SK-N-SH (cell line): Measurements from ENCODE around the gene FCER2. TPM values are rescaled to one million over a fixed set of nuclear protein-coding genes. Genes with fewer than 3 reads are reported as not detected.

Source experiments
- CTCF ChIA-PET: fragments of 300-600, 350-600 bp; formaldehyde crosslinking; extraction: SDS; loops from one replicate; lab custom pipeline; 2021; lab: Yijun Ruan, JAX
- POLR2A ChIA-PET: fragments of 350-600 bp; sonication (Branson Sonifier 250); formaldehyde crosslinking; extraction: SDS; loops from one replicate; lab custom pipeline; 2020; ENCODE audit warnings: antibody characterized with exemption, inconsistent platforms; lab: Yijun Ruan, JAX
- DNase-seq: peaks from one replicate; pipeline ENCODE4 v3.0.0; 2012
- H2AFZ ChIP-seq: fragments of 200-600 bp; sonication (generic); 2 replicates; pipeline ENCODE4 v1.8.1; 2016; ENCODE audit warnings: antibody characterized with exemption, mild to moderate bottlenecking, low read depth
- H3F3A ChIP-seq: fragments of 200-600 bp; sonication (generic); replicated peaks from 2 replicates; pipeline ENCODE3; 2016; ENCODE audit warnings: antibody characterized with exemption, mild to moderate bottlenecking; ENCODE audit not compliant: insufficient read depth
- H3K27ac ChIP-seq, 2 experiments: fragments of 200-500 bp in 1 of 2; fragments of 200-600 bp in 1 of 2; sonication (Bioruptor generic) in 1 of 2; sonication (generic), shearing (Covaris generic) in 1 of 2; 2 replicates each; pipeline versions ENCODE4 v1.5.1 to v1.6.1; 2014 to 2016; ENCODE audit warnings: low read depth in 2 of 2, inconsistent platforms in 1 of 2, low read length in 1 of 2, mild to moderate bottlenecking in 1 of 2, mixed read lengths in 1 of 2
- H3K27me3 ChIP-seq: fragments of 200-600 bp; sonication (generic), shearing (Covaris generic); 2 replicates; pipeline ENCODE4 v1.6.1; 2016; ENCODE audit warnings: mixed run types; ENCODE audit not compliant: insufficient read depth
- H3K36me3 ChIP-seq, 2 experiments: fragments of 200-500 bp in 1 of 2; fragments of 200-600 bp in 1 of 2; sonication (Bioruptor generic) in 1 of 2; sonication (generic) in 1 of 2; replicated peaks in 1 of 2; 2 replicates each; pipeline versions ENCODE3 to v1.5.1; 2014 to 2016; ENCODE audit warnings: low read length in 1 of 2, mild to moderate bottlenecking in 1 of 2; ENCODE audit not compliant: insufficient read depth in 2 of 2, control insufficient read depth in 1 of 2
- H3K4me1 ChIP-seq, 2 experiments: fragments of 200-500 bp in 1 of 2; fragments of 200-600 bp in 1 of 2; sonication (Bioruptor generic) in 1 of 2; sonication (generic), shearing (Covaris generic) in 1 of 2; 2 replicates each; pipeline versions ENCODE4 v1.5.1 to v1.6.1; 2014 to 2016; ENCODE audit warnings: low read depth in 1 of 2, low read length in 1 of 2, mixed run types in 1 of 2; ENCODE audit not compliant: insufficient read depth in 2 of 2, control insufficient read depth in 1 of 2
- H3K4me2 ChIP-seq: fragments of 200-600 bp; sonication (generic), shearing (Covaris generic); 2 replicates; pipeline ENCODE4 v1.6.1; 2017; ENCODE audit warnings: mixed run types
- H3K4me3 ChIP-seq, 2 experiments: fragments of 200-500 bp in 1 of 2; fragments of 200-600 bp in 1 of 2; sonication (Bioruptor generic) in 1 of 2; sonication (generic), shearing (Covaris generic) in 1 of 2; 2 replicates each; pipeline versions ENCODE4 v1.5.1 to v1.8.1; 2014 to 2016; ENCODE audit warnings: low read depth in 2 of 2, inconsistent platforms in 1 of 2, low read length in 1 of 2, mild to moderate bottlenecking in 1 of 2, mixed read lengths in 1 of 2, moderate library complexity in 1 of 2
- H3K79me2 ChIP-seq: fragments of 200-600 bp; sonication (generic); 2 replicates; pipeline ENCODE4 v1.8.1; 2017; ENCODE audit warnings: mild to moderate bottlenecking; ENCODE audit not compliant: insufficient read depth
- H3K9ac ChIP-seq: fragments of 200-600 bp; sonication (generic); 2 replicates; pipeline ENCODE4 v1.6.1; 2017; ENCODE audit warnings: mixed run types
- H3K9me2 ChIP-seq: fragments of 200-600 bp; sonication (generic); 2 replicates; pipeline ENCODE4 v1.6.1; 2017; ENCODE audit warnings: mixed run types
- H3K9me3 ChIP-seq: fragments of 200-600 bp; sonication (generic); 2 replicates; pipeline ENCODE4 v1.6.1; 2017; ENCODE audit warnings: mixed run types, mild to moderate bottlenecking, moderate library complexity
- H4K20me1 ChIP-seq: fragments of 200-600 bp; sonication (generic); 2 replicates; pipeline ENCODE4 v1.6.1; 2017; ENCODE audit warnings: mild to moderate bottlenecking, mixed run types; ENCODE audit not compliant: insufficient read depth
- EZH2phosphoT487 ChIP-seq: fragments of 200-600 bp; sonication (generic); IDR thresholded peaks from 2 replicates; pipeline ENCODE4 v1.6.1; 2017; ENCODE audit warnings: low read depth, mixed run types, mild to moderate bottlenecking, antibody characterized with exemption, moderate library complexity, borderline replicate concordance
- FOXM1 ChIP-seq: IDR thresholded peaks from 2 replicates; pipeline ENCODE4 v1.4.0; 2012; ENCODE audit warnings: low read depth, mild to moderate bottlenecking
- JUND ChIP-seq: IDR thresholded peaks from 2 replicates; pipeline ENCODE4 v1.4.0; 2012
- MEF2A ChIP-seq: IDR thresholded peaks from 2 replicates; pipeline ENCODE4 v1.4.0; 2012; ENCODE audit warnings: low read depth, borderline replicate concordance
- NFIC ChIP-seq: IDR thresholded peaks from 2 replicates; pipeline ENCODE4 v1.4.0; 2012; ENCODE audit warnings: borderline replicate concordance
- RAD21 ChIP-seq: IDR thresholded peaks from 2 replicates; pipeline ENCODE4 v1.6.1; 2012; ENCODE audit warnings: mild to moderate bottlenecking, low read length
- SIN3A ChIP-seq: IDR thresholded peaks from 2 replicates; pipeline ENCODE4 v1.6.1; 2012; ENCODE audit warnings: low read depth, mild to moderate bottlenecking, low read length, moderate library complexity, borderline replicate concordance
- TAF1 ChIP-seq: IDR thresholded peaks from 2 replicates; pipeline ENCODE4 v1.6.1; 2012; ENCODE audit warnings: low read depth, mild to moderate bottlenecking, low read length, moderate library complexity, borderline replicate concordance
- WGBS: methylation state at CpG from one replicate; pipeline ENCODE4 v1.1.6; 2017; ENCODE audit warnings: low lambda C conversion rate; 5-methylcytosine and 5-hydroxymethylcytosine counted together
- polyA plus RNA-seq, 3 experiments: library from polyadenylated mRNA; depleted of rRNA; stranded (reverse); fragments of >200 nt; gene quantifications; 2 replicates each; pipeline ENCODE4 v1.2.3, GENCODE V29; 2012
- TF ChIP-seq, protein P1 (sequence below): IDR thresholded peaks from 2 replicates; pipeline ENCODE4; 2012
- TF ChIP-seq, protein P2 (sequence below): IDR thresholded peaks from 2 replicates; pipeline ENCODE4 v1.6.1; 2012; ENCODE audit warnings: mild to moderate bottlenecking, low read depth, low read length, moderate library complexity

Gene FCER2
- polyA plus RNA-seq, 1 of the 3 experiments (the other 2 are of a cell fraction): not detected

DNA sequence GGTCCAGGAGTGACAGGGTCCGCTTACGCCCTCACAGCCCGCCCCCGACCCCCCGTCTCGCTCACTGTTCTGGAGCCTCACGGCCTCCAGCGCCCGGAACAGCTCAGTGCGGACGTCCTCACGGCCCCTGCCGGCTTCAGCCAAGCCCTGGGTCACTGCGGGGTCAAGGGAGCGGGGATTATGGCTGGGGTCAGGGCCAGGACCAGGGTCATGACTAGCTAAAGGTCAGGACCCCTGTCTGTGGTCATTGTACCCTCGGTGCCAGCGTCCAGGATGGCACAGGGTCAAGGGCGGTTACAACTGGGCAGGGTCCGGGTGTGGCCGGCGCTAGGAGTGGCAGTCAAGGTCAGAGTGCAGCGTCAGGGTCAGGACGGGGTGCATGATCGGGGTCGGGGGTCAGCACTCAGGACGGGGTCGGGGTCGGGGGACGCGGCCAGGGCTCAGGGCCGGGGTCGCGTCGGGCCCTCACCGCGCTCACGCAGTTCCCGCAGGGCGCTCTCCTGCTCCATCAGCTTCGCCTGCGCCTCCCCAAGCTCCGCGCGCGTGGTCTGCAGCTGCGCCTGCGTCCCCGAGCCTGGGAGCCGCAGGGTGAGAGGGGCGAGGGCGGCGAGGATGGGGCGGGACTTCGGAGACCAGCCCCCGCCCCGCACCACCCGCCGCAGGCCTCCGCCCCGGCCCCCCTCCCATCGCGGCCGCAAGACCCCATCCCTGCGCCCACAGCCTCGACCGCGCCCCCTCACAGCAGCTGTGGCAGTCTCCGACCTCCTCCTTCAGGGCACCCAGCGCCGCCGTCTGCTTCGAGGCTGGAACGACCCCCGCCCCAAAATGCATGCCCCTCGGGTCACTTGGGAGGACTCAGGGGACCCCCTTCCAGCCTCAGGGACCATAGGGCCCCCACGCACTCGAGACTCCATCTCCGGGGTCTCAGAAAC is 28.6 kb upstream of the FCER2 start (continued):
- no peak for TF ChIP-seq TAF1

DNA sequence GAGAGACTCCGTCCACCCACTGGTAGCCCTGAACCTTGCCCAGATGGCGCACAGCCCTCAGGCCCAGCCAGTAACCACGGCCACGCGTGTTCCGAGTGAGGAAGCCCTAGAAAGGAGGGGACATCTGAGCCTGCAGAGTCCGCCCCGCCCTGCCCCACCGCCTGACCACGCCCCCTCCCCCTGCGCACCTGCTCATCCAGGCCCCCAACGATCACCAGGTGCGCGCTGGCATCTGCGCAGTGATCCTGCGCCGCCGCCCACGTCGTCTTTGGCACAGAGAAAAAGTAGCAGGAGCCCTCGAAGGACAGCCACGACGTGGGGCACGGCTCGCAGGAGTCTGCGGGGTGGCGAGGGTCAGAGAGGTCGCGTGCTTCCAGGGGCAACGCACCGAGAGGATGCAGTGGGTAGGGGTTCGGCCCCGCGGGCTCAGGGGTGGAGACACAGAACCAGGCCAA is 27.9 kb upstream of the FCER2 start:
- WGBS: 7% methylated on average over 6 of the region's 34 CpGs

DNA sequence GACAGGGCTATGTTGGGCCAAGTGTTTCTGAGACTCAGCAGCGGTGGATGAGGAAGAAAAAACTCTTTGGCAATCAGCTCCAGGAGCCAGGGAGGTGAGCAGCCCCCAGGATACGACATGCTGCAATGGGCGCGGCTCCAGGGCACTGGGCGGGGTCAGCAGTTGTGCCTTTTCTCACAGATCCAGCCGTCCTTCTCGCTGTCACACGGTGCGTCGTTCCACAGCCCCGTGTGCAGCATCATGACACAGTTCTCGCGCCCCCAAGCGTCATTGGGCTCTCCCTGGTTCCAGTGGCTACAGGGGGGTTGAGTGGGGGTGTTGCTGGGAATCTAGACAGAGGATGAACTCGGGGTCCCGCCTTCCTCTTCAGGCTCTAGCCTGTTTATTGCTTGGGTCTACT is 27.3 kb upstream of the FCER2 start:
- Histone ChIP-seq H3K79me2 (no peaks in the 10 kb centered on the region), H3K4me2 (no peak overlapping the region), H3K9me2 (no peaks in the 10 kb centered on the region), H3K4me1 (no peaks in the 10 kb centered on the region), H3K27me3 (peaks cover 82% of the 10 kb centered on the region), H4K20me1 (no peaks in the 10 kb centered on the region), H3K9ac (no peak overlapping the region), H3K4me3 (no peak overlapping the region), H3K9me3 (no peaks in the 10 kb centered on the region), H3K36me3 (no peaks in the 10 kb centered on the region), H2AFZ (no peak overlapping the region), H3F3A (no peaks in the 10 kb centered on the region), H3K27ac (no peak overlapping the region)
- no peak for TF ChIP-seq EZH2phosphoT487
- DNase-seq: no peak
- WGBS: 0% methylated on average over 13 of the region's 16 CpGs
- CTCF ChIA-PET: no interaction called here
- POLR2A ChIA-PET: no interaction called here

More for the DNA sequence above, 27.9 kb upstream of the FCER2 start:
- no peak overlapping the region for H3K4me3 ChIP-seq
- no peak overlapping the region for H2AFZ ChIP-seq
- H4K20me1 ChIP-seq: no peaks in the 10 kb centered on the region
- ChIA-PET POLR2A (no interaction called here), CTCF (no interaction called here)
- no peak overlapping the region for H3K9ac ChIP-seq
- no peak for TF ChIP-seq FOXM1
- no peak for TF ChIP-seq JUND
- TF ChIP-seq MEF2A: no peak
- TF ChIP-seq, protein P1, sequence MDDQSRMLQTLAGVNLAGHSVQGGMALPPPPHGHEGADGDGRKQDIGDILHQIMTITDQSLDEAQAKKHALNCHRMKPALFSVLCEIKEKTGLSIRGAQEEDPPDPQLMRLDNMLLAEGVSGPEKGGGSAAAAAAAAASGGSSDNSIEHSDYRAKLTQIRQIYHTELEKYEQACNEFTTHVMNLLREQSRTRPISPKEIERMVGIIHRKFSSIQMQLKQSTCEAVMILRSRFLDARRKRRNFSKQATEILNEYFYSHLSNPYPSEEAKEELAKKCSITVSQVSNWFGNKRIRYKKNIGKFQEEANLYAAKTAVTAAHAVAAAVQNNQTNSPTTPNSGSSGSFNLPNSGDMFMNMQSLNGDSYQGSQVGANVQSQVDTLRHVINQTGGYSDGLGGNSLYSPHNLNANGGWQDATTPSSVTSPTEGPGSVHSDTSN: no peak
- no peak for TF ChIP-seq RAD21
- no peak for TF ChIP-seq EZH2phosphoT487
- no peaks in the 10 kb centered on the region for H3K36me3 ChIP-seq
- no peak overlapping the region for H3K4me2 ChIP-seq
- H3K79me2 ChIP-seq: no peaks in the 10 kb centered on the region
- no peaks in the 10 kb centered on the region for H3K9me3 ChIP-seq
- no peaks in the 10 kb centered on the region for H3F3A ChIP-seq
- H3K4me1 ChIP-seq: no peaks in the 10 kb centered on the region
- H3K9me2 ChIP-seq: no peaks in the 10 kb centered on the region
- no peak for DNase-seq
- H3K27ac ChIP-seq: no peak overlapping the region
- H3K27me3 ChIP-seq: peaks cover 76% of the 10 kb centered on the region

DNA sequence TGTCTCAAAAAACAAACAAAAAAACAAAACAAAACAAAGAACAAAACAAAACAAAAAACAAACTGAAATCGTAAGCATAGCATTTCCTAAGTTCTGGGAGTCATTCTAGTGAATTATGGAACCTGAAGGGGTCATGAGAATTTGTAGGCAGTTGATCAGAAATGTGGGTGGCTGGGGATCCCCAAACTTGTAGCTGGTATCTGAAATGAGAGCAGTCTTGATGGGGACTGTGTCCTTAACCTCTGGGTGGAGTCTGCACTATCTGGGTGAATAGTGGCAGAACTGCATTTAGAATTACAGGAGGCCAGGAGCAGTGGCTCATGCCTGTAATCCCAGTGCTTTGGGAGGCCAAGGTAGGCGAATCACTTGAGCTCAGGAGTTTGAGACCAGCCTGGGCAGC is 23.9 kb upstream of the FCER2 start:
- ChIA-PET POLR2A (no interaction called here), CTCF (no interaction called here)
- no peak for DNase-seq
- H3K9me3 ChIP-seq: no peaks in the 10 kb centered on the region
- H3K9ac ChIP-seq: no peak overlapping the region
- no peaks in the 10 kb centered on the region for H3K36me3 ChIP-seq
- no peaks in the 10 kb centered on the region for H3K9me2 ChIP-seq
- no peaks in the 10 kb centered on the region for H3F3A ChIP-seq
- H3K79me2 ChIP-seq: no peaks in the 10 kb centered on the region
- WGBS: 2% methylated on average over 2 of the region's 2 CpGs
- peaks cover 97% of the 10 kb centered on the region for H3K27me3 ChIP-seq
- no peaks in the 10 kb centered on the region for H4K20me1 ChIP-seq
- no peaks in the 10 kb centered on the region for H3K4me1 ChIP-seq
- no peak overlapping the region for H3K4me2 ChIP-seq
- H2AFZ ChIP-seq: no peak overlapping the region
- H3K27ac ChIP-seq: no peak overlapping the region
- H3K4me3 ChIP-seq: no peak overlapping the region
- TF ChIP-seq JUND: no peak
- TF ChIP-seq NFIC: no peak
- TF ChIP-seq, protein P1: no peak
- TF ChIP-seq, protein P2, sequence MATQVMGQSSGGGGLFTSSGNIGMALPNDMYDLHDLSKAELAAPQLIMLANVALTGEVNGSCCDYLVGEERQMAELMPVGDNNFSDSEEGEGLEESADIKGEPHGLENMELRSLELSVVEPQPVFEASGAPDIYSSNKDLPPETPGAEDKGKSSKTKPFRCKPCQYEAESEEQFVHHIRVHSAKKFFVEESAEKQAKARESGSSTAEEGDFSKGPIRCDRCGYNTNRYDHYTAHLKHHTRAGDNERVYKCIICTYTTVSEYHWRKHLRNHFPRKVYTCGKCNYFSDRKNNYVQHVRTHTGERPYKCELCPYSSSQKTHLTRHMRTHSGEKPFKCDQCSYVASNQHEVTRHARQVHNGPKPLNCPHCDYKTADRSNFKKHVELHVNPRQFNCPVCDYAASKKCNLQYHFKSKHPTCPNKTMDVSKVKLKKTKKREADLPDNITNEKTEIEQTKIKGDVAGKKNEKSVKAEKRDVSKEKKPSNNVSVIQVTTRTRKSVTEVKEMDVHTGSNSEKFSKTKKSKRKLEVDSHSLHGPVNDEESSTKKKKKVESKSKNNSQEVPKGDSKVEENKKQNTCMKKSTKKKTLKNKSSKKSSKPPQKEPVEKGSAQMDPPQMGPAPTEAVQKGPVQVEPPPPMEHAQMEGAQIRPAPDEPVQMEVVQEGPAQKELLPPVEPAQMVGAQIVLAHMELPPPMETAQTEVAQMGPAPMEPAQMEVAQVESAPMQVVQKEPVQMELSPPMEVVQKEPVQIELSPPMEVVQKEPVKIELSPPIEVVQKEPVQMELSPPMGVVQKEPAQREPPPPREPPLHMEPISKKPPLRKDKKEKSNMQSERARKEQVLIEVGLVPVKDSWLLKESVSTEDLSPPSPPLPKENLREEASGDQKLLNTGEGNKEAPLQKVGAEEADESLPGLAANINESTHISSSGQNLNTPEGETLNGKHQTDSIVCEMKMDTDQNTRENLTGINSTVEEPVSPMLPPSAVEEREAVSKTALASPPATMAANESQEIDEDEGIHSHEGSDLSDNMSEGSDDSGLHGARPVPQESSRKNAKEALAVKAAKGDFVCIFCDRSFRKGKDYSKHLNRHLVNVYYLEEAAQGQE: no peak
- TF ChIP-seq SIN3A: no peak
- no peak for TF ChIP-seq EZH2phosphoT487
